GM23338 (cell line): ENCODE measurements around the gene VPS8. TPM values are rescaled to one million over a fixed set of nuclear protein-coding genes. Genes with fewer than 3 reads are reported as not detected.

Source experiments
- ATAC-seq: fragments of 200-7000 bp; cut with Tn5 transposase; 3 replicates; pipeline ENCODE4 v1.9.1; 2020
- DNase-seq: peaks from one replicate; pipeline ENCODE4 v3.0.0-alpha.2; 2015; ENCODE audit warnings: low spot score
- H2AFZ ChIP-seq: fragments of 200-600 bp; sonication (generic); 2 replicates; pipeline ENCODE4 v1.8.0; 2016; ENCODE audit warnings: antibody characterized with exemption, mild to moderate bottlenecking, moderate library complexity
- H3F3A ChIP-seq: fragments of 200-600 bp; sonication (generic); replicated peaks from 2 replicates; pipeline ENCODE4 v1.8.0; 2017; ENCODE audit warnings: antibody characterized with exemption, mixed run types, low read depth
- H3K27ac ChIP-seq: fragments of 200-600 bp; sonication (generic); 2 replicates; pipeline ENCODE4 v1.6.1; 2016; ENCODE audit warnings: low read depth
- H3K27me3 ChIP-seq: fragments of 200-600 bp; sonication (generic); 2 replicates; pipeline ENCODE4 v1.8.0; 2016; ENCODE audit warnings: mild to moderate bottlenecking, mixed run types, moderate library complexity; ENCODE audit not compliant: insufficient read depth
- H3K36me3 ChIP-seq: fragments of 200-600 bp; sonication (generic); 2 replicates; pipeline ENCODE4 v1.8.0; 2016; ENCODE audit warnings: mild to moderate bottlenecking; ENCODE audit not compliant: insufficient read depth
- H3K4me1 ChIP-seq: fragments of 200-600 bp; sonication (generic); 2 replicates; pipeline ENCODE4 v1.8.0; 2016; ENCODE audit warnings: mild to moderate bottlenecking, moderate library complexity; ENCODE audit not compliant: insufficient read depth
- H3K4me2 ChIP-seq: fragments of 200-600 bp; sonication (generic); 2 replicates; pipeline ENCODE4 v1.7.1; 2017; ENCODE audit warnings: mixed run types
- H3K4me3 ChIP-seq: fragments of 200-600 bp; sonication (generic); 2 replicates; pipeline ENCODE4 v1.6.1; 2016; ENCODE audit warnings: mixed run types
- H3K79me2 ChIP-seq: fragments of 200-600 bp; sonication (generic); replicated peaks from 2 replicates; pipeline ENCODE4 v1.8.0; 2017; ENCODE audit warnings: mild to moderate bottlenecking; ENCODE audit not compliant: insufficient read depth
- H3K9me2 ChIP-seq: fragments of 200-600 bp; sonication (generic); 2 replicates; pipeline ENCODE4 v1.8.0; 2017; ENCODE audit not compliant: insufficient read depth
- H4K20me1 ChIP-seq: fragments of 200-600 bp; sonication (generic); replicated peaks from 2 replicates; pipeline ENCODE4 v1.8.0; 2017; ENCODE audit warnings: mild to moderate bottlenecking; ENCODE audit not compliant: insufficient read depth
- H3K27ac Mint-ChIP-seq: 2 replicates; pipeline ENCODE4 v1.8.0; 2020; ENCODE audit warnings: inconsistent platforms, mild to moderate bottlenecking, moderate library complexity, mixed read lengths
- H3K27me3 Mint-ChIP-seq: 3 replicates; pipeline ENCODE4 v1.8.0; 2022; ENCODE audit warnings: low read depth, mild to moderate bottlenecking, moderate library complexity, mixed read lengths, inconsistent platforms; ENCODE audit not compliant: insufficient read depth, poor library complexity
- H3K36me3 Mint-ChIP-seq: 3 replicates; pipeline ENCODE4 v1.8.0; 2021; ENCODE audit warnings: low read depth, mild to moderate bottlenecking, inconsistent platforms, moderate library complexity, mixed read lengths
- H3K4me1 Mint-ChIP-seq: 3 replicates; pipeline ENCODE4 v1.8.0; 2020; ENCODE audit warnings: mild to moderate bottlenecking, inconsistent platforms, mixed read lengths
- H3K4me3 Mint-ChIP-seq: 3 replicates; pipeline ENCODE4 v1.8.0; 2021; ENCODE audit warnings: moderate library complexity, mild to moderate bottlenecking, inconsistent platforms, mixed read lengths
- H3K9me3 Mint-ChIP-seq: 3 replicates; pipeline ENCODE4 v1.8.0; 2020; ENCODE audit warnings: moderate library complexity, mild to moderate bottlenecking, inconsistent platforms, mixed read lengths
- EZH2 ChIP-seq: fragments of 200-600 bp; sonication (generic); IDR thresholded peaks from one replicate; pipeline ENCODE4 v1.8.0; 2017; ENCODE audit warnings: antibody characterized with exemption, mild to moderate bottlenecking, low read depth; ENCODE audit not compliant: unreplicated experiment
- NANOG ChIP-seq: IDR thresholded peaks from 2 replicates; pipeline ENCODE4 v1.6.1; 2016; ENCODE audit warnings: antibody characterized with exemption, borderline replicate concordance
- polyA plus RNA-seq: library from polyadenylated mRNA; unstranded; fragments of >200 nt; fragmentation: Nextera tagmentation; extraction: Ambion mirVana; gene quantifications from 2 replicates; pipeline ENCODE4 v1.2.1, GENCODE V29; 2016
- total RNA-seq: library from RNA; depleted of rRNA; stranded (reverse); fragments of >200 nt; shearing (Covaris generic); gene quantifications from 2 replicates; pipeline ENCODE4 v1.2.3, GENCODE V29; 2014
- TF ChIP-seq, protein P1 (sequence below): IDR thresholded peaks from one replicate; pipeline ENCODE4 v1.6.1; 2018; ENCODE audit warnings: antibody characterized with exemption; ENCODE audit not compliant: unreplicated experiment
- TF ChIP-seq, protein P2 (sequence below), 2 experiments: fragments of 200-600 bp in 1 of 2; sonication (generic) in 1 of 2; conservative IDR thresholded peaks; 2 replicates each; pipeline versions ENCODE4 v1.5.1 to v1.6.1; 2016 to 2017; ENCODE audit warnings: antibody characterized with exemption in 2 of 2, low read depth in 2 of 2, mild to moderate bottlenecking in 2 of 2, moderate library complexity in 1 of 2

The VPS8 gene
- total and polyA plus RNA-seq, 2 experiments from 2014 or later = 17.3 to 45.5 TPM

DNA sequence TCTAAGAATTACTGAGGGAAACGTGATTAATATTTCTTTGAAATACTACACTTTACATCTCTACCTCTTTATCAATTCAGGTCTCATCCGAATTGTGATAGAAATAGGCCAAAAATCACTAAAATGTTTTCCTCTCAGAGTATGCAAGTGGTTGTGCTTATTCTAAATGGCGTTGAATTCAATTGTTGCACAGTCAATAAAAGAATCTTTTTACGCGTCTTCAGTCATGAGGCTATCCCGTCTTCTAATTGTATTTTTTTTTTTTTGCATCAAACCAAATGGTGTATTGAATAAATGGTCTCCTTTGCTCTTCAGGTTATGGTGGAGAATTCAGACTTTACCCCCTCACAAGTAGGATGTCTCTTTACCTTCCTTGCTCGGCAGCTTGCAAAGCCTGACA lies 112.6 kb downstream of the VPS8 start (continued):
- TF ChIP-seq, protein P1, sequence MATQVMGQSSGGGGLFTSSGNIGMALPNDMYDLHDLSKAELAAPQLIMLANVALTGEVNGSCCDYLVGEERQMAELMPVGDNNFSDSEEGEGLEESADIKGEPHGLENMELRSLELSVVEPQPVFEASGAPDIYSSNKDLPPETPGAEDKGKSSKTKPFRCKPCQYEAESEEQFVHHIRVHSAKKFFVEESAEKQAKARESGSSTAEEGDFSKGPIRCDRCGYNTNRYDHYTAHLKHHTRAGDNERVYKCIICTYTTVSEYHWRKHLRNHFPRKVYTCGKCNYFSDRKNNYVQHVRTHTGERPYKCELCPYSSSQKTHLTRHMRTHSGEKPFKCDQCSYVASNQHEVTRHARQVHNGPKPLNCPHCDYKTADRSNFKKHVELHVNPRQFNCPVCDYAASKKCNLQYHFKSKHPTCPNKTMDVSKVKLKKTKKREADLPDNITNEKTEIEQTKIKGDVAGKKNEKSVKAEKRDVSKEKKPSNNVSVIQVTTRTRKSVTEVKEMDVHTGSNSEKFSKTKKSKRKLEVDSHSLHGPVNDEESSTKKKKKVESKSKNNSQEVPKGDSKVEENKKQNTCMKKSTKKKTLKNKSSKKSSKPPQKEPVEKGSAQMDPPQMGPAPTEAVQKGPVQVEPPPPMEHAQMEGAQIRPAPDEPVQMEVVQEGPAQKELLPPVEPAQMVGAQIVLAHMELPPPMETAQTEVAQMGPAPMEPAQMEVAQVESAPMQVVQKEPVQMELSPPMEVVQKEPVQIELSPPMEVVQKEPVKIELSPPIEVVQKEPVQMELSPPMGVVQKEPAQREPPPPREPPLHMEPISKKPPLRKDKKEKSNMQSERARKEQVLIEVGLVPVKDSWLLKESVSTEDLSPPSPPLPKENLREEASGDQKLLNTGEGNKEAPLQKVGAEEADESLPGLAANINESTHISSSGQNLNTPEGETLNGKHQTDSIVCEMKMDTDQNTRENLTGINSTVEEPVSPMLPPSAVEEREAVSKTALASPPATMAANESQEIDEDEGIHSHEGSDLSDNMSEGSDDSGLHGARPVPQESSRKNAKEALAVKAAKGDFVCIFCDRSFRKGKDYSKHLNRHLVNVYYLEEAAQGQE = no peak

DNA sequence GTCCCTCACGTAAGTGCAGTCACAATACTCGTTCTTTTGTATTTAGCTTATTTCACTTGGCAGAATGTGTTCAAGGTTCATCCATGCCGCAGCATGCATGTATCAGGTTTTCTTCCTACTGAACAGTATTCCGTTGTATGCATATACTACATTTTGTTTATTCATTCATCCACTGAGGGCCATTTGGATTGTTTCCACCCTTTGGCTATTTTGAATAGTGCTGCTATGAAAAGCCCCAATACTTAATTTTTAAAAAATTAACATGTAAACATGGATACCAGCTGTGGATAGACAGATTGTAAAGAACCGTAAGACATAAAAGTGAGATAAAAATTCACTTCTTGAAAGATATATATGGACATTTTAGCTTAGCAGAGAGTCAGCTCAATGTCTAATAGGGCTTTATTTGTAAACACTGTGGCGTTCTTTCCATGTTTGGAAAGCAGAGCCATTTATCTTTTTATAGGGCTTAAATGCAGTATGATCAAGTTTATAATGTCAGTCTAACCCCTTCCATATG lies 115.9 kb downstream of the VPS8 start:
- no peaks in the 10 kb centered on the region for H4K20me1 ChIP-seq
- no peak for DNase-seq
- H3K27ac ChIP-seq = no peak overlapping the region
- H3K9me3 Mint-ChIP-seq = no peaks in the 10 kb centered on the region
- H3F3A ChIP-seq = no peaks in the 10 kb centered on the region
- no peak overlapping the region for H3K27ac Mint-ChIP-seq
- TF ChIP-seq, protein P2, sequence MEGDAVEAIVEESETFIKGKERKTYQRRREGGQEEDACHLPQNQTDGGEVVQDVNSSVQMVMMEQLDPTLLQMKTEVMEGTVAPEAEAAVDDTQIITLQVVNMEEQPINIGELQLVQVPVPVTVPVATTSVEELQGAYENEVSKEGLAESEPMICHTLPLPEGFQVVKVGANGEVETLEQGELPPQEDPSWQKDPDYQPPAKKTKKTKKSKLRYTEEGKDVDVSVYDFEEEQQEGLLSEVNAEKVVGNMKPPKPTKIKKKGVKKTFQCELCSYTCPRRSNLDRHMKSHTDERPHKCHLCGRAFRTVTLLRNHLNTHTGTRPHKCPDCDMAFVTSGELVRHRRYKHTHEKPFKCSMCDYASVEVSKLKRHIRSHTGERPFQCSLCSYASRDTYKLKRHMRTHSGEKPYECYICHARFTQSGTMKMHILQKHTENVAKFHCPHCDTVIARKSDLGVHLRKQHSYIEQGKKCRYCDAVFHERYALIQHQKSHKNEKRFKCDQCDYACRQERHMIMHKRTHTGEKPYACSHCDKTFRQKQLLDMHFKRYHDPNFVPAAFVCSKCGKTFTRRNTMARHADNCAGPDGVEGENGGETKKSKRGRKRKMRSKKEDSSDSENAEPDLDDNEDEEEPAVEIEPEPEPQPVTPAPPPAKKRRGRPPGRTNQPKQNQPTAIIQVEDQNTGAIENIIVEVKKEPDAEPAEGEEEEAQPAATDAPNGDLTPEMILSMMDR (conservative IDR thresholded peaks at IDR 0.05; ENCODE audit: low read depth in 2 of 2) = no peak
- no peak for TF ChIP-seq EZH2
- no peak overlapping the region for H3K4me3 ChIP-seq
- no peaks in the 10 kb centered on the region for H3K9me2 ChIP-seq
- H2AFZ ChIP-seq = no peak overlapping the region
- H3K4me1 Mint-ChIP-seq = peaks cover 4% of the 10 kb centered on the region; the same call in 2 of the 3 replicates
- H3K36me3 ChIP-seq = no peaks in the 10 kb centered on the region
- ATAC-seq = no peak
- H3K4me3 Mint-ChIP-seq = no peak overlapping the region
- H3K27me3 Mint-ChIP-seq = no peaks in the 10 kb centered on the region
- no peaks in the 10 kb centered on the region for H3K36me3 Mint-ChIP-seq
- H3K27me3 ChIP-seq = no peaks in the 10 kb centered on the region
- no peak overlapping the region for H3K4me2 ChIP-seq
- peaks cover 5% of the 10 kb centered on the region for H3K4me1 ChIP-seq
- H3K79me2 ChIP-seq = no peaks in the 10 kb centered on the region

DNA sequence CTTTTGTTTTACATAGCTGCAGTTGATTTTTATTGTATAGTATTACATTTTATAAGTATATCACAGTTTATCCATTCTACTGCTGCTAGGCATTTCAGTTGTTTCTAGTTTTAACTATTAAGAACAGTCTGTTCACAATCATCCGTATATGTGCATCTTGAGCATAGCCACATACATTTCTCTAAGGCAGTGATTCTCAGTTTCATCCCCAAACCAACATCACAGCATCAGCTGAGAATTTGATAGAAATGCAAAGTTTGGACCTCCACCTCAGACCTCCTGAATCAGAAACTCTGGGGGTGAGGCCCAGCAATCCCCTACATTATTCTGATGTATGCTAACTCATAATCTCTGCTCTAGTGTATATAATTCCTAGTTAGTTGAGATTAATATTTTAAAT lies 120.8 kb downstream of the VPS8 start:
- ATAC-seq (no peak), DNase-seq (no peak)
- H2AFZ ChIP-seq = no peak overlapping the region
- no peaks in the 10 kb centered on the region for H3K36me3 ChIP-seq
- H3K4me3 ChIP-seq = no peak overlapping the region
- Mint-ChIP-seq H3K36me3 (peaks cover 6% of the 10 kb centered on the region; the same call in 2 of the 3 replicates), H3K9me3 (no peaks in the 10 kb centered on the region), H3K4me1 (peaks cover 16% of the 10 kb centered on the region), H3K27me3 (no peaks in the 10 kb centered on the region), H3K27ac (no peak overlapping the region), H3K4me3 (no peak overlapping the region)
- peaks cover 11% of the 10 kb centered on the region for H3K4me1 ChIP-seq
- H3K27me3 ChIP-seq = no peaks in the 10 kb centered on the region
- H3K79me2 ChIP-seq = no peaks in the 10 kb centered on the region
- no peak overlapping the region for H3K27ac ChIP-seq
- no peak overlapping the region; the same call in 1 of the 2 replicates for H3K4me2 ChIP-seq
- H4K20me1 ChIP-seq = no peaks in the 10 kb centered on the region
- H3F3A ChIP-seq = no peaks in the 10 kb centered on the region
- H3K9me2 ChIP-seq = no peaks in the 10 kb centered on the region
- no peak for TF ChIP-seq NANOG
